Skin of body (tissue), 2 donors: ENCODE results near the gene TACSTD2. TPM values are rescaled to one million over a fixed set of nuclear protein-coding genes. Genes with fewer than 3 reads are reported as not detected.
"Not testable (repeated sequence)": the region's sequence is repeated elsewhere in the genome, so short reads cannot be mapped to it uniquely, and the experiment has no call there.

Source experiments
- DNase-seq: peaks from one replicate; lab custom pipeline; 2025; lab: John Stamatoyannopoulos, UW
- total RNA-seq: library from RNA; depleted of rRNA; stranded (reverse); fragments of >200 nt; gene quantifications from one replicate; pipeline ENCODE4 v1.2.3, GENCODE V29; 2014

The TACSTD2 gene
- total RNA-seq, 1 donor from 2014 or later, result 83.3 TPM

GRCh38 chr1:58568271-58568860, 8.7 kb downstream of the TACSTD2 start:
- no peak for DNase-seq

- DNase-seq, result no peak
Measured at GRCh38 chr1:58566339-58566738, 10.7 kb downstream of the TACSTD2 start.

GRCh38 chr1:58563715-58564114, 13.3 kb downstream of the TACSTD2 start:
- not testable (repeated sequence) for DNase-seq

GRCh38 chr1:58561633-58562032, 15.4 kb downstream of the TACSTD2 start:
- DNase-seq, result no peak

GRCh38 chr1:58555393-58555792, 21.7 kb downstream of the TACSTD2 start:
- DNase-seq, result no peak

- DNase-seq, result no peak
Measured at GRCh38 chr1:58551186-58552140, 25.6 kb downstream of the TACSTD2 start.

GRCh38 chr1:58549291-58549690, 27.8 kb downstream of the TACSTD2 start:
- not testable (repeated sequence) for DNase-seq

GRCh38 chr1:58548371-58548770, 28.7 kb downstream of the TACSTD2 start:
- DNase-seq, result no peak

- peak; percentile 97 for DNase-seq
Measured at GRCh38 chr1:58546520-58547308, 30.3 kb downstream of the TACSTD2 start, which contains the start of gene OMA1. OMA1 (minus strand) TSS chr1:58546726; CDS start chr1:58539294, 7,432 bp downstream.

- DNase-seq, result peak; percentile 70
Measured at GRCh38 chr1:58545591-58546519, 31.2 kb downstream of the TACSTD2 start.

GRCh38 chr1:58543260-58543659, 33.8 kb downstream of the TACSTD2 start:
- DNase-seq, result no peak

- no peak for DNase-seq
Measured at GRCh38 chr1:58539553-58539952, 37.5 kb downstream of the TACSTD2 start.

- DNase-seq, result no peak
Measured at GRCh38 chr1:58538821-58539220, 38.2 kb downstream of the TACSTD2 start.

GRCh38 chr1:58531842-58532241, 45.2 kb downstream of the TACSTD2 start:
- DNase-seq, result not testable (repeated sequence)

- no peak for DNase-seq
Measured at GRCh38 chr1:58529284-58529683, 47.8 kb downstream of the TACSTD2 start.

- DNase-seq, result no peak
Measured at GRCh38 chr1:58528518-58528917, 48.5 kb downstream of the TACSTD2 start.
